Measurements from ENCODE around the gene DHFR.

DNA sequence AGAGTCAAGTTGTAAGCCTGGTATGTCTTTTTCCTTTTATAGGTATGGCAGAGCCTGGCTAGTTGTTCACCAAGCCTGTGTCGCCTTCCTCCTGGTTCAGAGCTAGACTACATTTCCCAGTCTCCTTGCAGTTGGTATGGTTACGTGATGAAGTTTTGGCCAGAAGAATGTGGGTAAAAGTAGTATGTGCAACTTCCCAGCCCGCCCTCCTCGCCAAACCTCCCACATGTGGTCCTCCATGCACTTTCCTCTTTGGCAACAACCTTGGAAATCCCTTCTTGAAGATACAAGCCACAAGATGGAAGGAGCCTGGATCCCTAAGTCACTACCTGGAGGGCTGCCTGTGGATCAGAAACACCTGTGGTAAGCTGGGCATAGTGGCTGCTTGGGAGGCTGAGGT is 36.3 kb downstream of the DHFR start:
- TF ChIP-seq POLR2A (IDR thresholded peaks at IDR 0.05), result no peak
- TF ChIP-seq, protein P1, sequence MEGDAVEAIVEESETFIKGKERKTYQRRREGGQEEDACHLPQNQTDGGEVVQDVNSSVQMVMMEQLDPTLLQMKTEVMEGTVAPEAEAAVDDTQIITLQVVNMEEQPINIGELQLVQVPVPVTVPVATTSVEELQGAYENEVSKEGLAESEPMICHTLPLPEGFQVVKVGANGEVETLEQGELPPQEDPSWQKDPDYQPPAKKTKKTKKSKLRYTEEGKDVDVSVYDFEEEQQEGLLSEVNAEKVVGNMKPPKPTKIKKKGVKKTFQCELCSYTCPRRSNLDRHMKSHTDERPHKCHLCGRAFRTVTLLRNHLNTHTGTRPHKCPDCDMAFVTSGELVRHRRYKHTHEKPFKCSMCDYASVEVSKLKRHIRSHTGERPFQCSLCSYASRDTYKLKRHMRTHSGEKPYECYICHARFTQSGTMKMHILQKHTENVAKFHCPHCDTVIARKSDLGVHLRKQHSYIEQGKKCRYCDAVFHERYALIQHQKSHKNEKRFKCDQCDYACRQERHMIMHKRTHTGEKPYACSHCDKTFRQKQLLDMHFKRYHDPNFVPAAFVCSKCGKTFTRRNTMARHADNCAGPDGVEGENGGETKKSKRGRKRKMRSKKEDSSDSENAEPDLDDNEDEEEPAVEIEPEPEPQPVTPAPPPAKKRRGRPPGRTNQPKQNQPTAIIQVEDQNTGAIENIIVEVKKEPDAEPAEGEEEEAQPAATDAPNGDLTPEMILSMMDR (IDR thresholded peaks at IDR 0.05), result no peak

Data from thyroid gland (tissue), 4 donors.